Thyroid gland (tissue), 4 donors: ENCODE data around the gene DYNC1H1.

Experiments
- POLR2A ChIP-seq, 2 donors: fragments of 450-650 bp; IDR thresholded peaks; one replicate each; pipeline ENCODE4 v1.6.1; 2017; ENCODE audit warnings: antibody characterized with exemption in 2 of 2, mild to moderate bottlenecking in 2 of 2, moderate library complexity in 1 of 2
- TF ChIP-seq, protein P1 (sequence below), 6 experiments: fragments of 200-600 bp in 3 of 6; fragments of 450-650 bp in 3 of 6; sonication (generic) in 3 of 6; IDR thresholded peaks; one replicate each; pipeline ENCODE4 v1.5.1; 2016 to 2019; ENCODE audit warnings: antibody characterized with exemption in 6 of 6, mild to moderate bottlenecking in 2 of 6, inconsistent platforms in 1 of 6, moderate library complexity in 1 of 6

DNA sequence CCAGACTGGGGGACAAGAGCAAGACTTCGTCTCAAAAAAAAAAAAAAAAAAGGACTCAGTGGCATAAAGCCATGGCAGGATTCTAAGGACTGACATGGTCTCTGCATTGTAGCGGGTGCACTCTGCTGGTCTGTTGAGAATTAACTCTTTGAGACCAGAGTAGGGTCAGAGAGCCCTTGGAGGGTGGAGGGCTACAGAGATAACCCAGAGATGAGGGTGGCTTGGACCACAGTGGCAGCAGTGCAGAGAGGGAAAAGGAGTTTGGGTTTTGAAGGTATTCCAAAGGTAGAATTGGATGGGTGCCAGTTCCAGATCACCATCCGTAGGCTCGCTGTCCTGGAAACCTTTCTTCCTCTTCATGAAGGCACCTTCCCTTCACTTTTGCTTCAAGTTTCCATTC lies 14.3 kb upstream of the DYNC1H1 start:
- TF ChIP-seq, protein P1, sequence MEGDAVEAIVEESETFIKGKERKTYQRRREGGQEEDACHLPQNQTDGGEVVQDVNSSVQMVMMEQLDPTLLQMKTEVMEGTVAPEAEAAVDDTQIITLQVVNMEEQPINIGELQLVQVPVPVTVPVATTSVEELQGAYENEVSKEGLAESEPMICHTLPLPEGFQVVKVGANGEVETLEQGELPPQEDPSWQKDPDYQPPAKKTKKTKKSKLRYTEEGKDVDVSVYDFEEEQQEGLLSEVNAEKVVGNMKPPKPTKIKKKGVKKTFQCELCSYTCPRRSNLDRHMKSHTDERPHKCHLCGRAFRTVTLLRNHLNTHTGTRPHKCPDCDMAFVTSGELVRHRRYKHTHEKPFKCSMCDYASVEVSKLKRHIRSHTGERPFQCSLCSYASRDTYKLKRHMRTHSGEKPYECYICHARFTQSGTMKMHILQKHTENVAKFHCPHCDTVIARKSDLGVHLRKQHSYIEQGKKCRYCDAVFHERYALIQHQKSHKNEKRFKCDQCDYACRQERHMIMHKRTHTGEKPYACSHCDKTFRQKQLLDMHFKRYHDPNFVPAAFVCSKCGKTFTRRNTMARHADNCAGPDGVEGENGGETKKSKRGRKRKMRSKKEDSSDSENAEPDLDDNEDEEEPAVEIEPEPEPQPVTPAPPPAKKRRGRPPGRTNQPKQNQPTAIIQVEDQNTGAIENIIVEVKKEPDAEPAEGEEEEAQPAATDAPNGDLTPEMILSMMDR (IDR thresholded peaks at IDR 0.05): no peak
- no peak for TF ChIP-seq POLR2A (IDR thresholded peaks at IDR 0.05)
